HG03175 (cell line): Measurements from ENCODE around the gene HOXD12.

Source experiments
- ATAC-seq: cut with Tn5 transposase; IDR thresholded peaks from one replicate; pipeline ENCODE4 v1.9.1; 2021; ENCODE audit warnings: mild to moderate bottlenecking, moderate library complexity; ENCODE audit not compliant: unreplicated experiment

The HOXD12 gene, protein sequence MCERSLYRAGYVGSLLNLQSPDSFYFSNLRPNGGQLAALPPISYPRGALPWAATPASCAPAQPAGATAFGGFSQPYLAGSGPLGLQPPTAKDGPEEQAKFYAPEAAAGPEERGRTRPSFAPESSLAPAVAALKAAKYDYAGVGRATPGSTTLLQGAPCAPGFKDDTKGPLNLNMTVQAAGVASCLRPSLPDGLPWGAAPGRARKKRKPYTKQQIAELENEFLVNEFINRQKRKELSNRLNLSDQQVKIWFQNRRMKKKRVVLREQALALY

DNA sequence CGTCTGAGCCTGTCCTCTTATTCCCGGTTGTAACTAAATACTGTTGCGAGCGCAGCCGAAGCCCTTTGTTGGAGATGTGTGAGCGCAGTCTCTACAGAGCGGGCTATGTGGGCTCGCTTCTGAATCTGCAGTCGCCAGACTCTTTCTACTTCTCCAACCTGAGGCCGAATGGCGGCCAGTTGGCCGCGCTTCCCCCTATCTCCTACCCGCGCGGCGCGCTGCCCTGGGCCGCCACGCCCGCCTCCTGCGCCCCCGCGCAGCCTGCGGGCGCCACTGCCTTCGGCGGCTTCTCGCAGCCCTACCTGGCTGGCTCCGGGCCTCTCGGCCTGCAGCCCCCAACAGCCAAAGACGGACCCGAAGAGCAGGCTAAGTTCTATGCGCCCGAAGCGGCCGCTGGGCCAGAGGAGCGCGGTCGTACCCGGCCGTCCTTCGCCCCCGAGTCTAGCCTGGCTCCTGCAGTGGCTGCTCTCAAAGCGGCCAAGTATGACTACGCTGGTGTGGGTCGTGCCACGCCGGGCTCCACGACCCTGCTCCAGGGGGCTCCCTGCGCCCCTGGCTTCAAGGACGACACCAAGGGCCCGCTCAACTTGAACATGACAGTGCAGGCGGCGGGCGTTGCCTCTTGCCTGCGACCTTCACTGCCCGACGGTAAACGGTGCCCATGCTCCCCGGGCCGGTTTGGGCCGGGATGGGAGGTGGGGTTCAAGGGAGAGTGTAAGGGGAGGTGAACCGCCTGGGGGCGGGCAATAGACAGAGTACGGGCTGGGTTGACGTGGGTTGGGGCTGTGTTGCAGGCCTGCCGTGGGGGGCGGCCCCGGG lies at the start of gene HOXD12:
Gene HOXD12, plus strand, starts transcription at position 68 of the 819 bp plus-strand sequence. Its CDS starts 7 bp downstream, at position 75.
- no peak for ATAC-seq

- no peak for ATAC-seq
These were observed 43.2 kb upstream of the HOXD12 start for GRCh38 chr2:176056406-176056805.

DNA sequence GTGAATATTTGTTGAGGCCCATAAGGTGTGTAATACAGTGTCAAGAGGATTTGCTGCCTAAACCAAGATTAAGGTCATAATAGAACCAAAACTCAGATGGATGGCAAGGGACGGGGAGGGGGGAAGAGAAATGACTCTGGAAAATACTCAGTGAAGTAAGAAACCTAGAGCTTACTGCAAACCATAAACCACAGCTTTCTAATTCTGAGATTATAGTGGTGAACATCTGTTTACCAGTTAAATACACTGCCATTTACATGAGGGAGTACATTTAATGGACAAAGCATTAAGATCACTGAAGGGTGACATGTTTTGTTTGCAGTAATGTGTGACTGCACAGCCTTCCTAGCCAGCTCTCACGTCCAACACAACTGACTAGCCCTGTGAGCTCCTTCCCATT lies 35.6 kb upstream of the HOXD12 start:
- no peak for ATAC-seq

- ATAC-seq: no peak
These were observed 32.7 kb upstream of the HOXD12 start for GRCh38 chr2:176066645-176067588.

DNA sequence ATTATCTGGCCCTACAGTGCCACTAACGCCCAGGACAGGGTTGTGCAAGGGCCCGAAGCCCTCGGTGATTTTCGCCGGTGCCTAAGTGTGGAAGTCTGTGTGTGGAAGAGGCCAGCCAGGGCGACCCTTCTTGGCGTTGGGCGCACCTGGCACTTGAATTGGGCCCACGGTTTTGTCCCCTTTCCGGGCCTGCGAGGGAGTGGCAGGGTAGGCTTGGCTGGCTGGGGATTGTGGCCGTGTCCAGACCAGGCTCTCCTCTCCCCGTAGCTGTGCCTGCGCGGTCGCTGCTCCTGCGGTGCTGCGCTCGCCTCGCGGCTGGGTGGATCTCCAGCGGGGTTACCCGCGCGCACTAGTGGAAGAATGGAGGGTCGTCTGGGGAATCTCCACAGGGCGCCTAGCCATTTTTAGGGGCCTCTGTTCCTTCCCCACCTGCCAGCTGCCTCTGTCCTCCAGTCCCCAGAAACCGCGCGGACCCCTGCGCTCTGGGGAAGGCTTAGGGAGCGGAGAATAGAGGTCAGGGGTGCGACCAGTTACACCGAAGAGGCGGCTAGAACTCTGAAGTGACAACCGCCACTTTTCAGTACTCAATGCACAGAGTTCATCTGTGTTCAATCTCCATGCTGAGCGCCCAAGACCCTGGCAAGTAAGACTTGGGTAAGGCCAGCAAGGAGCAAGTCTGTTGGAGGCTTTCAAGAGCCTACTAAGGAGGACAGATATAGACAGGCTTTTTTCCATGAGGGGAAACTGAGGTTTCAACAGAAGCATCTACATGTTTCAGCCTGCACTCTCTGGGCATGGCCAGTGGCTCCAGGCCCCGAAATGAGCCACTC lies 31.8 kb upstream of the HOXD12 start:
- no peak for ATAC-seq

GRCh38 chr2:176068419-176068832 lies 31.2 kb upstream of the HOXD12 start:
- no peak for ATAC-seq

DNA sequence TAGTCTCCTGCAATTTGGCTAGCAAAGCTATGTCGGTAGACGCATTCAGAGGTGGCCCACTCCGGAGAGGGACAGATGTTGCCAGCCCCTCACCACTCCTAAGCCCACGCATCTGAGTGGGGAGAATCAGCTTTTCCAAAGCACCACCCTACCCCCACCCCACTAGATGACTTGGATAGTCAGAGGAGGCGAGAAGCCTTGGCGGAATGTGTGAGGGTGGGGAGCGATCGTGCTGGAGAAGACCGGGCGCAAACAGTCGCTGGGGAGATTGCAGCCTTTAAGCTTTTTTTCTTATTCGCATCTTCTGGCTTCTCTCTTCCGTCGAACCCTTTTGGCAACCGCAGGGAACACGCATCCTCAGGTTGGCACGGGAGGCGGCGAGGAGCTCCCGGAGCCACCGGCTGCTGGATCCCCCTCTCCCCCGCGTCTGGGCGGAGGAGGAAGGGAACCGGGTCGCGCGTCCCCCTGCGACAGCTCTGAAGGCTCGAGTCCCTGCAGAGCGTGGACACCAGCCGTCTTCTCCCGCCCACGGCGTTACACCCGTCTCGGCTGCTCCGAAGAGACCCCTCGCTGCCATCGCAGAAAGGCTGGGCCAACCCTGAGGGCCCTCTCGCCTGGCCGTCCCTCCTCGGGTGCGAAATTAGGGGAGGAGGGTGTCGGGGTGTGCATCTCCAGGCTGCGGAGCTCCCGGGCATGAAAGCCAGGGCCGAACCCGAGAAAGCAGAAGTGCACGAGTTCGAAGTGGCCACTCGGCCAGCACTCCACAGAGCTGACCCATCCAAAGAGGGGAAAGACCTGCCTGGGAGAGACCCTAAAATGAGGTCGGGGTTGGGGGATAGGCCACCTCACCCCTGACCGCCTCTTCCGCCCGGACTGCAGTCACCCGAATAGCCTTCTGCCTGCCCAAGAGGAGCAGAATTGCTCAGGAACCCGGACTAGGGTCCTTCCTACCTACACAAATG lies 28.0 kb upstream of the HOXD12 start:
- no peak for ATAC-seq

DNA sequence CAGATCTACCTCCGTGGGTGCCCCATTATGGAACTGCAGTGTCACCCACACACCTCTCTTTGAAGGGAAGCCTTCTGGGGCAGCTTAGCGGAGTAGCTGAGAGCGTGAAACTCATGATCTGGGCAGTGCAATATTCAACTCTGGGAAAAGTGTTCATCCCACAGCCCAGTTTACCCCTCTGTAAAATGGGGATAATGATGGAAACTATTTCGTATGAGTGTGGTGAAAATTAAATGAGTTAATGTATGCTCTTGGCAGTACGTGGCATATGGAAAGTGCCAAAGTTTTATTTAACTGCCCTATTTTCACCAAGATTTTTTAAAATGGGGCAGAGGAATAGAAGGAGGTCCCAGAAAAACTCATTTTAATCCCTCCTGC lies 27.3 kb upstream of the HOXD12 start:
- ATAC-seq: no peak

- ATAC-seq: no peak
These were observed 26.4 kb upstream of the HOXD12 start for GRCh38 chr2:176072951-176073904.

- ATAC-seq: no peak
These were observed 24.6 kb upstream of the HOXD12 start for GRCh38 chr2:176074919-176075425.

GRCh38 chr2:176075481-176075880 lies 24.1 kb upstream of the HOXD12 start:
- ATAC-seq: no peak

DNA sequence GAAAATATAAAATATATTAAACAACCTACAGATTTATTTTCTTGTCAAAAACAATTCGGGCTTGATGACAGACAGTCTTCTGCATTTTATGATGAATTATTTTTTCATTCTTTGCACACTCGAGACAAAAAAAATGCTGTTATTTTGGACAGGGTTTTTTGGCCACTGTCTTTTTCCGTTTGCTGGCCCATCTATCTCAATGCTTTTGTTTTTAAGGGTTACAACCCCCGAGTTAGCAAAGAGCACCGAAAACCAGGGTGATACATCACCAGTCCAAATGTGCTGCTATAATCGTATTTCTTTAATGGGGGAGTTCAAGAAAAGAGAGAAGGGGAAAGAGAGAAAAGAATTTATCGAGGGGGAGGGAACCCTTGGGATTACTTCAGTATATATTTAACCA lies 23.5 kb upstream of the HOXD12 start:
- ATAC-seq: no peak

DNA sequence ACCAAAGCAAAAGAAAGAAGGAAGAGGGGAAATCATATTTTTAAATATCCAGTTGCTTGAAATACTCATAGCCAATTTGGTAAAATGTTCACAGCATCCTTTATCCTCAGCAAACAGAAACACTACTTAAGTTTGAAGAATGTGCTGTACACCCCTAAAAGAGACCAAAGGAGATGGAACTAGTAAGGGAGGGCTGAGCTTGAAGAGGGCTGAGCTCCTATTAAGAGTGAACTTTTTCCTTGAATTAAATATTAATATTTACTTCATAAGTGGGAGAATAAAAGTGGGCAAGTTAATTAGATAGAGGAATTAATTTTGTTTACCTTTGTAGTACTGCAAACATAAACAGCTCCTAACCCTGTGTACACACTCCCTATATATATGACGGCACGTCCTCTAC lies 22.8 kb upstream of the HOXD12 start:
- ATAC-seq: no peak

DNA sequence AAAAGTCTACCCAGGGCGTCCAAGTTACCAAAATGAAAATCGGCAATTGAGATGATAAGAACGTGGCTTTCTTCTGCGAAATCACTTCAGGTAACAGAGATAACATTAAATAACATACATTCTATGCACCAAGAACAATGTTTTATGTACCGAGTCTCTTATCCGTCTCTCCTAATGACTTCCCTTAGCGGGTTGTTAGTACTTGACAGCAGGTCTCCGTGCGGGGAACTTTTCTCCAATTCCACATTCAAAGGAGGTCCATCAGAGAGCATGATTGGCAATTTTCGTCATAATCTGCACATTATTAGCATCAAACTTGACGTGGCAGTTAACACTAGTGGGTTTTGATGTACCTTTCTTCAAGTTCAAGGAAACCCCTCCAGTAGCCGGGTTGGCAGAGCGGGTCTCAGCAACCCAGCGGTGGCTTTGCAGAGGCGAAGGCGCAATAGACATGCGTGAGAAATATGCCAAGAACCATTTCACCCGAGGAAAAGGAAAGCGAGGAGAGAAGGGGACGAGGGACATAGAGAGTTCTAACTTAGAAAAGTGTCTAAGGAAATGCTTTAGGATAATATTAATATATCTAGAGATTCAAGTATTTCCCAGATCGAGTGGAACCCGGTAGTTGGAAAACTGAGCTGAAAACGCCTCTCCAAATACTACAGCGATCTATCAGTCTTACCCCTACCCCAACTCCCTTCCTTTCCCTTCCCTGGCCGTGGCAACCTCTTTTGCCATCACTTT lies 20.9 kb upstream of the HOXD12 start:
- ATAC-seq: no peak

GRCh38 chr2:176079285-176079830 lies 20.2 kb upstream of the HOXD12 start:
- ATAC-seq: no peak

GRCh38 chr2:176079831-176080539 lies 19.6 kb upstream of the HOXD12 start:
- ATAC-seq: no peak
